ENCODE measurements around the gene ACAA1. TPM values are rescaled to one million over a fixed set of nuclear protein-coding genes. Genes with fewer than 3 reads are reported as not detected.

ACAA1 gene
- total RNA-seq, 1 donor from 2014 or later, result 24.6 TPM

- DNase-seq (ENCODE audit: low spot score), result no peak
Observed at GRCh38 chr3:38154625-38155255, 17.8 kb upstream of the ACAA1 start.

GRCh38 chr3:38154033-38154494 is 17.1 kb upstream of the ACAA1 start:
- DNase-seq (ENCODE audit: low spot score), result peak; percentile 68

GRCh38 chr3:38153221-38153620 is 16.3 kb upstream of the ACAA1 start:
- DNase-seq (ENCODE audit: low spot score), result no peak

GRCh38 chr3:38152609-38153008 is 15.7 kb upstream of the ACAA1 start:
- DNase-seq (ENCODE audit: low spot score), result no peak

DNA sequence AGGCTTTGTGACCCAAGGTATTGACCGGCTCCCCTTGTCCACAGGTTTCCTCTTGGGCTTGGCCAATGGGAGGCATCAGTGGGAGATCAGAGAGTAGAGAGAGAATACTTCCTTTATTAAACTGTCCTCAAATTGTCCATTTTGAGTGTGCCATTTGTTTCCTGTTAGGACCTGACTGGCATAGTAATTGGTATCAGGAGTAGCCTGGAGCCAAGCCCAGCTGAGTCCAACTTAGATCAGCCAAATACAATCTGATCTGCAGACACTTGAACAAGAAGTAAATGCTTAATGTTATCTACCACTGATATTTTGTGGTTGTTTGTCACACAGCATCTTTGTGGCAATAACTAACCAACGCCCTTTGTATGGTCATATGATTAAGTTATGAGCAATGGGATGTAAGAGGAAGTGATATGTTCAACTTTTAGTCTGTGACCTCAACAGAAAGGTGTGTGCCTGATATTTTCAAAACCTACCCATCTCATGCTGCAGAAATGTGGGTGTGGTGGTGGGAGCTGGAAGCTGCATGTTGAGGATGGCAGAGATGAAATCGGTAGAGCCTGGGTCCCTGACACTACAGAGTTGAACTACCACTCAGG is 14.8 kb upstream of the ACAA1 start:
- DNase-seq (ENCODE audit: low spot score), result no peak

GRCh38 chr3:38150780-38151528 is 14.0 kb upstream of the ACAA1 start:
- DNase-seq (ENCODE audit: low spot score), result no peak

- no peak for DNase-seq (ENCODE audit: low spot score)
Observed at GRCh38 chr3:38149708-38150107, 12.8 kb upstream of the ACAA1 start.

- DNase-seq (ENCODE audit: low spot score), result no peak
Observed at GRCh38 chr3:38148311-38148882, 11.5 kb upstream of the ACAA1 start.

GRCh38 chr3:38147421-38147820 is 10.5 kb upstream of the ACAA1 start:
- DNase-seq (ENCODE audit: low spot score), result no peak

DNA sequence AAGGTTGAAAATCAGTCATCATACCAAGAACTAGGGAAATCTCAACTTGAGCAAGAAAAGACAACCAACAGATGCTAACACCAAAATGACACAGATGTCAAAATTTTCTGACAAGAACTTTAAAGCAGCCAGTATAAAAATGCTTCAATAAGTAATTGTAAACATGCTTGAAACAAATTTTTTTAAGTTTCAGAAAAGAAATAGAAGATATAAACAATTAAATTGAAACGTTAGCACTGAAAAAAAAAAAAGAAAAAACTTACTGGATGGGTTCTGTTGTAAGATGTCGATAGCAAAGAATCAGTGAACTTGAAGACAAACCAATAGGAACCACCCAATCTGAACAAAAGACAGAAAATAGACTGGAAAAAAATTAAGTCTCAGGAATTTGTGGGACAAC is 9.6 kb upstream of the ACAA1 start:
- DNase-seq (ENCODE audit: low spot score), result no peak

DNA sequence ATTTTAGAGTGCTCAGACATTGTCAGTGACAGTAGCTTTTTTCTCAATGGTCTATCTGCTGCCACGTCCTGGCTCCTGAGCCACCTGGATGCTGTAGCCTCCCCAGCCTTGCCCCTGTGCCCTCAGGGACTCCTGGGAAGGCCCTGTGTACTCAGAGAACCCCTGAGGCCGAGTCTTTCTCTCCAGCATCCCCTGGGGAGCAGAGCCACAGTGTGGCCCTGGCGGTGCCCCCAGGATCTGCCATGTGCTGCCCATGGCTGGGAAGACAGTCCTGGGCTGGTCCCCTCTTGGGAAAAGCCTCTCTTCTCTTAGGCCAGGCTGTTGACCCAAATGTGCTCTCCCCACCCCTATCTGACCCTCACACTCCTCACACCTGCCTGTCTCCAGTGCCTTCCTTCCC is 6.6 kb upstream of the ACAA1 start:
- DNase-seq (ENCODE audit: low spot score), result no peak

GRCh38 chr3:38142959-38143358 is 6.0 kb upstream of the ACAA1 start:
- DNase-seq (ENCODE audit: low spot score), result no peak

GRCh38 chr3:38141952-38142273 is 5.0 kb upstream of the ACAA1 start:
- DNase-seq (ENCODE audit: low spot score), result no peak

DNA sequence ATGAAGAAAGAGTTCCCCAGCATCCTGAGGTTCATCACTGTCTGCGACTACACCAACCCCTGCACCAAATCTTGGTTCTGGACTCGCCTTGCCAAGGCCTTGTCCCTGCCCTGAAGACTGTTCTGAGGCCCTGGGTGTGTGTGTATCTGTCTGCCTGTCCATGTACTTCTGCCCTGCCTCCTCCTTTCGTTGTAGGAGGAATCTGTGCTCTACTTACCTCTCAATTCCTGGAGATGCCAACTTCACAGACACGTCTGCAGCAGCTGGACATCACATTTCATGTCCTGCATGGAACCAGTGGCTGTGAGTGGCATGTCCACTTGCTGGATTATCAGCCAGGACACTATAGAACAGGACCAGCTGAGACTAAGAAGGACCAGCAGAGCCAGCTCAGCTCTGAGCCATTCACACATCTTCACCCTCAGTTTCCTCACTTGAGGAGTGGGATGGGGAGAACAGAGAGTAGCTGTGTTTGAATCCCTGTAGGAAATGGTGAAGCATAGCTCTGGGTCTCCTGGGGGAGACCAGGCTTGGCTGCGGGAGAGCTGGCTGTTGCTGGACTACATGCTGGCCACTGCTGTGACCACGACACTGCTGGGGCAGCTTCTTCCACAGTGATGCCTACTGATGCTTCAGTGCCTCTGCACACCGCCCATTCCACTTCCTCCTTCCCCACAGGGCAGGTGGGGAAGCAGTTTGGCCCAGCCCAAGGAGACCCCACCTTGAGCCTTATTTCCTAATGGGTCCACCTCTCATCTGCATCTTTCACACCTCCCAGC is 4.4 kb upstream of the ACAA1 start:
- no peak for DNase-seq (ENCODE audit: low spot score)

- no peak for DNase-seq (ENCODE audit: low spot score)
Observed at GRCh38 chr3:38140326-38141172, 3.6 kb upstream of the ACAA1 start.

GRCh38 chr3:38139652-38140051 is 2.7 kb upstream of the ACAA1 start:
- DNase-seq (ENCODE audit: low spot score), result no peak

DNA sequence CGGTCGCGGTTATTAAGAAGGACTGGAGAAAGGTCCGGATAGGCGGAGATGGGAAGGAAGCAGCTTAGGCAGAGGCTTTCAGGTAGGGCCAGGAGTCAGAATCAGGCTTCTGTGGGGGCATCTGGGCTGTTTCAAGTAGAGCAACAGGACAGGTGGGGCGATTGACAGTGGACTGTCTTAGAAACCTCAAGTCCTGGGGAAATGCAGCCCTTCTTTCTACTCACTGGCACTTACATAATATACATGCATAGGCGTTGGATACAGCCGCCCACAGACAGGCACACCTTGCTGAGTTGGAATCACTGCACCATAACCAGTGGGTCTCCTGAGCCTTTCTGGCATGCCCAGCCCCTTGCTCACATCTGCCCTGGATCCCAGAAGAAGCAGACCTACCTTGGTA is 2.3 kb upstream of the ACAA1 start:
- DNase-seq (ENCODE audit: low spot score), result no peak

- DNase-seq (ENCODE audit: low spot score), result peak; percentile 75
Observed at GRCh38 chr3:38138349-38139190, 1.6 kb upstream of the ACAA1 start, which contains the start of gene MYD88. MYD88 (plus strand) TSS chr3:38138661; CDS start chr3:38138701, 40 bp downstream.

DNA sequence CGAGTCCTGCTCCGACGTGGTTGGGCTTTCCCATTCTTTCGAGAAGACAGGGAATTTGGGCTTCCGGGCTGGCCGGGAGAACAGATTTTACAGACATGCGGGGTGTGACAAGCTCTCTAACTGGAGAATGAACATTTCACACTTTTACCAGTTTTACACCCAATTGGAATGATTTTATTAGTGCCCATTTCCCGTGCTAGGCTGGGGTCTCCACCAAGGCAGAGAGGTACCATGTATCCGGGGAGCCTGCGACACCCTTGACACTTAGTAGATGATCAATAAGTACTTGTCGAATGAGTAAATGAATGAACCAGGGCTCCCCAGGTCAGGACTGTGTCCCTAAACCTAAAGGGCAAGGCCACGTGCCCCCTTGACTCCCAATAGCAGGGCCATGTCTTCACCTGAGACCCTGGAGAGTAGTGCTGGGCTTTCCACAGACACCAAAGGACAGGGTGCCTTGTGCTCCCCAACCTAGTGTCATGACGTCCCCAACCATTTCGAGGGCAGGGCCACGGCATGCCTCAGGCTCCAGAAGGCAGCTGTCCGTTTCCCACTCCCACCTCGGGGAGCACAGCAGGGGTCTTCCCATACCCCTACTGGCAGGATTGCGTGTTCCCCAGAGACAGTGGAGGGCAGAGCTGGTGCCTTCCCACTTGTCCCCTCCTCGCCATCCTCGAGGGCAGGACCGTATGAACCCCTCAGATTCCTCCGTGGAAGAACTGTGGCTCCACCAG is 855 bp upstream of the ACAA1 start:
- DNase-seq (ENCODE audit: low spot score), result no peak
